Nephron progenitor cell (in vitro differentiated cells): ENCODE data around the gene NINJ1.

Experiments
- DNase-seq: peaks from one replicate; pipeline ENCODE4 v3.0.0; 2021
- H3K27ac Mint-ChIP-seq: 2 replicates; pipeline ENCODE4 v1.8.0; 2021; ENCODE audit warnings: mild to moderate bottlenecking, moderate library complexity, mixed read lengths
- H3K27me3 Mint-ChIP-seq: 2 replicates; pipeline ENCODE4 v1.8.0; 2021; ENCODE audit warnings: mild to moderate bottlenecking, low read depth, mixed read lengths; ENCODE audit not compliant: poor library complexity
- H3K36me3 Mint-ChIP-seq: 2 replicates; pipeline ENCODE4 v1.8.0; 2021; ENCODE audit warnings: low read depth, mixed read lengths
- H3K4me1 Mint-ChIP-seq: 2 replicates; pipeline ENCODE4 v1.8.0; 2021; ENCODE audit warnings: mixed read lengths
- H3K4me3 Mint-ChIP-seq: 2 replicates; pipeline ENCODE4 v1.8.0; 2021; ENCODE audit warnings: mild to moderate bottlenecking, moderate library complexity, mixed read lengths
- H3K9me3 Mint-ChIP-seq: 2 replicates; pipeline ENCODE4 v1.8.0; 2021; ENCODE audit warnings: mild to moderate bottlenecking, moderate library complexity, mixed read lengths
- CTCF ChIP-seq: fragments of 200-600 bp; sonication (generic); IDR thresholded peaks from 2 replicates; pipeline ENCODE4 v1.5.0; 2021; ENCODE audit warnings: antibody characterized with exemption

NINJ1 gene

GRCh38 chr9:93155716-93156474 is 21.8 kb upstream of the NINJ1 start:
- no peak for TF ChIP-seq CTCF
- Mint-ChIP-seq H3K27ac (no peak overlapping the region), H3K9me3 (no peaks in the 10 kb centered on the region), H3K36me3 (no peaks in the 10 kb centered on the region), H3K4me3 (no peak overlapping the region), H3K4me1 (peaks cover 35% of the 10 kb centered on the region), H3K27me3 (peaks cover 7% of the 10 kb centered on the region)
- no peak for DNase-seq

- Mint-ChIP-seq H3K9me3 (peaks cover 1% of the 10 kb centered on the region), H3K4me1 (peaks cover 21% of the 10 kb centered on the region), H3K36me3 (no peaks in the 10 kb centered on the region), H3K4me3 (no peak overlapping the region), H3K27ac (no peak overlapping the region), H3K27me3 (peaks cover 6% of the 10 kb centered on the region)
- DNase-seq = peak; percentile 73
- peak; percentile 74 for TF ChIP-seq CTCF
Observed at GRCh38 chr9:93154293-93154903, 20.3 kb upstream of the NINJ1 start.

- peaks cover 7% of the 10 kb centered on the region for H3K27me3 Mint-ChIP-seq
- H3K4me1 Mint-ChIP-seq = peaks cover 21% of the 10 kb centered on the region
- no peak for DNase-seq
- peaks cover 11% of the 10 kb centered on the region for H3K9me3 Mint-ChIP-seq
- H3K27ac Mint-ChIP-seq = no peak overlapping the region
- no peaks in the 10 kb centered on the region for H3K36me3 Mint-ChIP-seq
- no peak overlapping the region for H3K4me3 Mint-ChIP-seq
- no peak for TF ChIP-seq CTCF
Observed at GRCh38 chr9:93151097-93151784, 17.2 kb upstream of the NINJ1 start.

GRCh38 chr9:93149361-93149760 is 15.3 kb upstream of the NINJ1 start:
- H3K4me3 Mint-ChIP-seq = no peak overlapping the region
- peaks cover 7% of the 10 kb centered on the region for H3K4me1 Mint-ChIP-seq
- no peak overlapping the region for H3K27ac Mint-ChIP-seq
- peaks cover 7% of the 10 kb centered on the region for H3K27me3 Mint-ChIP-seq
- TF ChIP-seq CTCF = no peak
- peaks cover 11% of the 10 kb centered on the region for H3K9me3 Mint-ChIP-seq
- no peaks in the 10 kb centered on the region for H3K36me3 Mint-ChIP-seq
- no peak for DNase-seq

GRCh38 chr9:93148721-93149120 is 14.7 kb upstream of the NINJ1 start:
- Mint-ChIP-seq H3K27ac (no peak overlapping the region), H3K9me3 (peaks cover 11% of the 10 kb centered on the region), H3K4me3 (no peak overlapping the region), H3K36me3 (no peaks in the 10 kb centered on the region), H3K4me1 (peaks cover 9% of the 10 kb centered on the region), H3K27me3 (peaks cover 7% of the 10 kb centered on the region)
- TF ChIP-seq CTCF = no peak
- DNase-seq = no peak
